ENCODE results near the gene CDH3. TPM values are rescaled to one million over a fixed set of nuclear protein-coding genes. Genes with fewer than 3 reads are reported as not detected.
A peak's percentile ranks its signal among the peaks of the same experiment; 100 is the strongest.

CDH3 gene
- total and polyA plus RNA-seq, 2 of the 13 experiments (the other 11 are each of a cell fraction or from before 2014, with no cell fraction given): 0.11 TPM; not detected in 1

GRCh38 chr16:68704232-68704867 is 59.2 kb downstream of the CDH3 start (continued):
- TF ChIP-seq POGK (CRISPR knock-in tag; conservative IDR thresholded peaks at IDR 0.05) (no peak; the same call in 1 of the 2 replicates), NR3C1 (CRISPR knock-in tag; IDR thresholded peaks at IDR 0.05) (no peak), IKZF1 (IDR thresholded peaks at IDR 0.05) (no peak), SIX1 (CRISPR knock-in tag; IDR thresholded peaks at IDR 0.05; ENCODE audit: borderline replicate concordance) (no peak), DDIT3 (CRISPR knock-in tag; IDR thresholded peaks at IDR 0.05) (no peak), FOXO4 (CRISPR knock-in tag; conservative IDR thresholded peaks at IDR 0.05) (no peak), YY1 (IDR thresholded peaks at IDR 0.05; ENCODE audit: insufficient read depth, insufficient replicate concordance, low read depth, low read length) (peak; percentile 77), ARNTL (CRISPR knock-in tag; IDR thresholded peaks at IDR 0.05) (no peak), MXI1 (IDR thresholded peaks at IDR 0.05; ENCODE audit: borderline replicate concordance, low read depth, low read length) (no peak; the same call in 2 of the 3 replicates), YEATS2 (CRISPR knock-in tag; IDR thresholded peaks at IDR 0.05; ENCODE audit: borderline replicate concordance) (peak; percentile 50; the same call in 1 of the 2 replicates), PHF21A (CRISPR knock-in tag; IDR thresholded peaks at IDR 0.05) (peak; percentile 54; the same call in 1 of the 2 replicates), IRX3 (CRISPR knock-in tag; IDR thresholded peaks at IDR 0.05; ENCODE audit: borderline replicate concordance, low read depth) (no peak), HNRNPH1 (optimal IDR thresholded peaks at IDR 0.05; ENCODE audit: low read depth, low read length) (no peak), CENPT (CRISPR knock-in tag; IDR thresholded peaks at IDR 0.05; ENCODE audit: low read depth) (no peak), HCFC1 (IDR thresholded peaks at IDR 0.05; ENCODE audit: low read depth, low read length) (no peak), ELF1 (CRISPR knock-in tag; IDR thresholded peaks at IDR 0.05) (peak; percentile 56), ZNF251 (CRISPR knock-in tag; IDR thresholded peaks at IDR 0.05) (no peak), NPAS2 (CRISPR knock-in tag; IDR thresholded peaks at IDR 0.05; ENCODE audit: borderline replicate concordance) (no peak), AGO1 (IDR thresholded peaks at IDR 0.05; ENCODE audit: low read depth, low read length, poor library complexity, severe bottlenecking) (no peak), CEBPZ (IDR thresholded peaks at IDR 0.05; ENCODE audit: low read length) (no peak)
